Fibroblast of villous mesenchyme (primary cell): ENCODE measurements around the gene SEMA3C. TPM values are rescaled to one million over a fixed set of nuclear protein-coding genes. Genes with fewer than 3 reads are reported as not detected.

Experiments used
- DNase-seq: peaks from one replicate; pipeline ENCODE4 v3.0.0-alpha.2; 2010; ENCODE audit warnings: low read depth
- H3K4me3 ChIP-seq: 2 replicates; pipeline ENCODE4 v1.5.1; 2011; ENCODE audit warnings: low read depth, mild to moderate bottlenecking, low read length
- total RNA-seq: library from RNA; depleted of rRNA; stranded (reverse); fragments of >200 nt; gene quantifications from 2 replicates; pipeline ENCODE4 v1.2.3, GENCODE V29; 2012
- TF ChIP-seq, protein P1 (sequence below): IDR thresholded peaks from 2 replicates; pipeline ENCODE4 v1.5.1; 2012; ENCODE audit warnings: low read depth, mild to moderate bottlenecking, low read length; ENCODE audit not compliant: insufficient read depth

The SEMA3C gene
- total RNA-seq, 1 donor, result 136 TPM

DNA sequence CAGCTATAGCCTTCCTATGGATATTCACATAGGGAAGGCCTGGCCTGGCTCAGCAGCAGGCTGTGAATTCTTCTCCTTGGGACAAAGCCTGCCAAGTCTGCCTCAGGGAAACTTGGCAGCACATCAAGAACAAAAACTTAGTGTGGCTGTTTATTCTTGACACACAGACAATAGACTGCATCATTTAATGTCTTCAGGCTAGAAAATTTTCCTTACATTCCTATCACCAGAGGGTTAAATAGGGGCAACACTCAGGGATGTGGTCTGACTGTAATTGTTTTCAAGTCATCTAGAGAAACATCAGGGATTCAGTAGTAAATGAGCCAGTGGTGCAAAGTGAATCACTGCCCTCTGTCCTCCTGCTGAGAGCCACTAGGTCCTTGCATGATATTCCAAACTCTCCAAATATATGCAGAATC lies 137.3 kb downstream of the SEMA3C start:
- DNase-seq, result peak; percentile 70
- TF ChIP-seq, protein P1, sequence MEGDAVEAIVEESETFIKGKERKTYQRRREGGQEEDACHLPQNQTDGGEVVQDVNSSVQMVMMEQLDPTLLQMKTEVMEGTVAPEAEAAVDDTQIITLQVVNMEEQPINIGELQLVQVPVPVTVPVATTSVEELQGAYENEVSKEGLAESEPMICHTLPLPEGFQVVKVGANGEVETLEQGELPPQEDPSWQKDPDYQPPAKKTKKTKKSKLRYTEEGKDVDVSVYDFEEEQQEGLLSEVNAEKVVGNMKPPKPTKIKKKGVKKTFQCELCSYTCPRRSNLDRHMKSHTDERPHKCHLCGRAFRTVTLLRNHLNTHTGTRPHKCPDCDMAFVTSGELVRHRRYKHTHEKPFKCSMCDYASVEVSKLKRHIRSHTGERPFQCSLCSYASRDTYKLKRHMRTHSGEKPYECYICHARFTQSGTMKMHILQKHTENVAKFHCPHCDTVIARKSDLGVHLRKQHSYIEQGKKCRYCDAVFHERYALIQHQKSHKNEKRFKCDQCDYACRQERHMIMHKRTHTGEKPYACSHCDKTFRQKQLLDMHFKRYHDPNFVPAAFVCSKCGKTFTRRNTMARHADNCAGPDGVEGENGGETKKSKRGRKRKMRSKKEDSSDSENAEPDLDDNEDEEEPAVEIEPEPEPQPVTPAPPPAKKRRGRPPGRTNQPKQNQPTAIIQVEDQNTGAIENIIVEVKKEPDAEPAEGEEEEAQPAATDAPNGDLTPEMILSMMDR, result no peak
- H3K4me3 ChIP-seq, result no peak overlapping the region

GRCh38 chr7:80781146-80781545 lies 137.7 kb downstream of the SEMA3C start:
- no peak for DNase-seq
- TF ChIP-seq, protein P1, result no peak
- H3K4me3 ChIP-seq, result no peak overlapping the region

GRCh38 chr7:80779456-80779855 lies 139.4 kb downstream of the SEMA3C start:
- TF ChIP-seq, protein P1, result no peak
- no peak overlapping the region for H3K4me3 ChIP-seq

DNA sequence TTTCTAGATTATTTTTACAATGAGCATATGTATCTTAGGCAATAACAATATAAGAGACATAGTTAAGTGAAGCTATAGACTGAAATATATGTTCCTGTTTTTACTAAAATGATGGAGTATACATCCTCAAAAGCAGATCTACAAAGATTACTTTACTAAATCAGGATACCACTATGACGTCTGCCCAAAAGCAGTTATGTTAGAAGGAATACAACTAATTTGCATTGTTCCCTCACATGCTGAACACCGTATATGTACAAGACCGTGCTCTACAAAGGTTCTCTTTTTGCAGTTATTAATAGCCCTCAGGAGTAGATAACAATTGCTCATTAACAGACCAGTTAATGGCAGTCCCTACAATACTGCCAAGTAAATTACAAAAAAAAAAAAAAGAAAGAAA lies 143.0 kb downstream of the SEMA3C start:
- no peak for DNase-seq
- TF ChIP-seq, protein P1, result no peak
- H3K4me3 ChIP-seq, result no peak overlapping the region

More at GRCh38 chr7:80779456-80779855, 139.4 kb downstream of the SEMA3C start:
- DNase-seq, result no peak

- TF ChIP-seq, protein P1, result no peak
- no peak for DNase-seq
- no peak overlapping the region for H3K4me3 ChIP-seq
These were observed 143.4 kb downstream of the SEMA3C start for GRCh38 chr7:80775482-80775881.

- no peak for DNase-seq
- H3K4me3 ChIP-seq, result no peak overlapping the region
- TF ChIP-seq, protein P1, result no peak
These were observed 144.0 kb downstream of the SEMA3C start for GRCh38 chr7:80774843-80775242.

DNA sequence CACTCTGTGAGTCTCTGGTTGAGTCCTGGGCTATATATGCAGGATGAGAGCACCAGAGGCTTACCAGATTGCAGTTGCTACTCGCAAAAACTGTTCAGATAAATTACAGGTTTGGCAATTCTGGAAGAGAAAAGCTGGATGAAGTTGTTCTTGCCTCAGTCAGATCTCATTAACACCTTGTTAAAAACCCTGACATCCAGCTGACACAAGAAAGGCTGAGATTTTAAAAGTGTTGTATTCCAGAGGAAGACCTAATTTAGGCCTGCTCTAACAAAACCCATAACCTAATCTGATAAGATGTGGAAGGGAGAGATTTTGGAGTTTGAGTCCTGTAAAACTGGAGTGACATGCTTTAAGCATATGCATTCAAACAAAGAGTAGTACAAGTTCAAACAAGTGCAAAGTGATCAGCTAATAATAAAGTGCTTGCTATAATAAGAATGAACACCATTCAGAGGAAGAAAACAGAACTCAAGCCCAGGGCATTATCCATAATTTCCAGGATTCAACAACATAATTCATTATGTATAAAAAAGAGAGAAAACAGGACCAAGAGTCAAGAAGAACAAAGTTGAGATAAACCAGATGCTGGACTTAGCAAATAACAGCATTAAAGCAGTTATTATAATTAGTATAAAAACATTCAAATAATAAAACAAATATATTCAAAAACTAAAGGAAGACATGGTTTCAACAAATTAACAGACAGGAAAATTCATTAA lies 144.9 kb downstream of the SEMA3C start:
- no peak for DNase-seq
- TF ChIP-seq, protein P1, result no peak
- H3K4me3 ChIP-seq, result no peak overlapping the region
